GM18907 (cell line): Measurements from ENCODE around the gene INTS1.

Source experiments
- ATAC-seq: cut with Tn5 transposase; IDR thresholded peaks from one replicate; pipeline ENCODE4 v1.9.1; 2021; ENCODE audit warnings: mild to moderate bottlenecking, moderate library complexity; ENCODE audit not compliant: unreplicated experiment

Gene INTS1

GRCh38 chr7:1437155-1437880 lies 66.9 kb downstream of the INTS1 start:
- ATAC-seq, result no peak

GRCh38 chr7:1436608-1437007 lies 67.6 kb downstream of the INTS1 start:
- ATAC-seq, result no peak

- no peak for ATAC-seq
Observed at GRCh38 chr7:1434891-1435670, 69.1 kb downstream of the INTS1 start.

GRCh38 chr7:1434165-1434718 lies 69.9 kb downstream of the INTS1 start:
- no peak for ATAC-seq

GRCh38 chr7:1433128-1433920 lies 70.9 kb downstream of the INTS1 start:
- no peak for ATAC-seq

GRCh38 chr7:1432411-1433082 lies 71.6 kb downstream of the INTS1 start:
- no peak for ATAC-seq

- ATAC-seq, result no peak
Observed at GRCh38 chr7:1431634-1432380, 72.4 kb downstream of the INTS1 start.

- ATAC-seq, result no peak
Observed at GRCh38 chr7:1431226-1431625, 73.0 kb downstream of the INTS1 start.

- ATAC-seq, result no peak
Observed at GRCh38 chr7:1430056-1430845, 73.9 kb downstream of the INTS1 start.

GRCh38 chr7:1428941-1429501 lies 75.2 kb downstream of the INTS1 start:
- ATAC-seq, result no peak

GRCh38 chr7:1427064-1427657 lies 77.0 kb downstream of the INTS1 start:
- no peak for ATAC-seq

- ATAC-seq, result no peak
Observed at GRCh38 chr7:1426474-1426873, 77.7 kb downstream of the INTS1 start.

- ATAC-seq, result no peak
Observed at GRCh38 chr7:1425292-1426136, 78.7 kb downstream of the INTS1 start.

- ATAC-seq, result no peak
Observed at GRCh38 chr7:1424041-1424440, 80.1 kb downstream of the INTS1 start.

GRCh38 chr7:1423264-1423811 lies 80.9 kb downstream of the INTS1 start:
- ATAC-seq, result no peak

- ATAC-seq, result no peak
Observed at GRCh38 chr7:1422512-1423263, 81.5 kb downstream of the INTS1 start.

- ATAC-seq, result no peak
Observed at GRCh38 chr7:1421946-1422345, 82.2 kb downstream of the INTS1 start.
